GM21717 (cell line): ENCODE results near the gene FOXJ3.

Experiments
- ATAC-seq: cut with Tn5 transposase; IDR thresholded peaks from one replicate; pipeline ENCODE4 v1.9.1; 2021; ENCODE audit warnings: mild to moderate bottlenecking, moderate library complexity; ENCODE audit not compliant: unreplicated experiment

FOXJ3 gene

GRCh38 chr1:42311897-42312296 is 23.1 kb downstream of the FOXJ3 start:
- no peak for ATAC-seq

GRCh38 chr1:42311138-42311537 is 23.9 kb downstream of the FOXJ3 start:
- ATAC-seq, result no peak

- ATAC-seq, result no peak
These were observed 28.1 kb downstream of the FOXJ3 start for GRCh38 chr1:42306977-42307376.

GRCh38 chr1:42305639-42306038 is 29.4 kb downstream of the FOXJ3 start:
- no peak for ATAC-seq

- no peak for ATAC-seq
These were observed 33.0 kb downstream of the FOXJ3 start for GRCh38 chr1:42302034-42302433.

GRCh38 chr1:42298520-42298919 is 36.5 kb downstream of the FOXJ3 start:
- no peak for ATAC-seq

- no peak for ATAC-seq
These were observed 39.2 kb downstream of the FOXJ3 start for GRCh38 chr1:42295816-42296215.

GRCh38 chr1:42290130-42290529 is 44.9 kb downstream of the FOXJ3 start:
- no peak for ATAC-seq

GRCh38 chr1:42288311-42288985 is 46.6 kb downstream of the FOXJ3 start:
- ATAC-seq, result no peak

- ATAC-seq, result no peak
These were observed 52.0 kb downstream of the FOXJ3 start for GRCh38 chr1:42282867-42283583.

- no peak for ATAC-seq
These were observed 52.9 kb downstream of the FOXJ3 start for GRCh38 chr1:42282024-42282579.

- no peak for ATAC-seq
These were observed 54.2 kb downstream of the FOXJ3 start for GRCh38 chr1:42280821-42281220.

- ATAC-seq, result no peak
These were observed 56.0 kb downstream of the FOXJ3 start for GRCh38 chr1:42279055-42279454.

- no peak for ATAC-seq
These were observed 62.1 kb downstream of the FOXJ3 start for GRCh38 chr1:42272920-42273319.

- no peak for ATAC-seq
These were observed 67.1 kb downstream of the FOXJ3 start for GRCh38 chr1:42267904-42268303.

- ATAC-seq, result no peak
These were observed 68.5 kb downstream of the FOXJ3 start for GRCh38 chr1:42266253-42267135.

- no peak for ATAC-seq
These were observed 70.4 kb downstream of the FOXJ3 start for GRCh38 chr1:42264511-42265190.

- no peak for ATAC-seq
These were observed 72.0 kb downstream of the FOXJ3 start for GRCh38 chr1:42263019-42263418.

GRCh38 chr1:42260376-42261070 is 74.5 kb downstream of the FOXJ3 start:
- no peak for ATAC-seq

- ATAC-seq, result no peak
These were observed 75.3 kb downstream of the FOXJ3 start for GRCh38 chr1:42259739-42260064.
